HG03159 (cell line): Measurements from ENCODE around the gene ERGIC2.
"Not testable (repeated sequence)": the region's sequence is repeated elsewhere in the genome, so short reads cannot be mapped to it uniquely, and the experiment has no call there.

Experiments
- ATAC-seq: cut with Tn5 transposase; IDR thresholded peaks from one replicate; pipeline ENCODE4 v1.9.1; 2021; ENCODE audit warnings: mild to moderate bottlenecking, moderate library complexity; ENCODE audit not compliant: unreplicated experiment

Gene ERGIC2

DNA sequence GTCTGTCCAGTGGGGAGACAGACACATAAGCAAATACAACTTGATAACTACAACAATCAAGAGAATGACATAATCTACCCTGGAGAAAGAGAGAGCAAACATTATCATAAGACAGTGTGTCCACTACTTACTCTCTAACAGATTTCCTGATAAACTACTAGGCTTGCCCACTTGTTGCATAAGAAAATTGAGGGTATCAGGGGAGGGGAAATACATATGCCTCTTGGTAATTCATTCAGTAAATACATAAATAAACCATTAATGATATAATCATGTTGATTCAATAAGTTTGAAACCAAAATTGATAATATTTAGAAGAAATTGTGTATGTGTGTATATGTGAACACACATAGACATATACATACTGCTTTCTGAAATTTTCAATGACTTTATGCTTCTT, 76.6 kb downstream of the ERGIC2 start:
- ATAC-seq: no peak

DNA sequence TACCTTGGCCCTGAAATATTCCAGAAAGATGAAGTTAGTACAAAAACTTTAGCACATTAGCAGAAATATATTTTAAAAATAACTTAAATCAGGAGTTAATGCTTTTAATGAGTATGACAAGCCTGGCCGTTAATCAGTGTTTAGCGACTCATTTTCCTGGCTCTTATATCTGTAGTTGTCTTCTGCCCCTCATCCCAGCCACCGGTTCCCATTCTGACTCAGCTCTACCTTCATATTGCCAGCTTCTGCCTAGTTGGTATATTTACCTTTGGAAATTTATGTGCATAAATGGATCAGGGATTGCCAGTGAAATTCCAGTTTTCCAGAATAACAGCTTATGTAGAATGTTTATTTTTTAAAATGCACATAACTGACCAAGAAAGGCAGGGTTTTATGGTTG, 79.9 kb downstream of the ERGIC2 start:
- no peak for ATAC-seq

DNA sequence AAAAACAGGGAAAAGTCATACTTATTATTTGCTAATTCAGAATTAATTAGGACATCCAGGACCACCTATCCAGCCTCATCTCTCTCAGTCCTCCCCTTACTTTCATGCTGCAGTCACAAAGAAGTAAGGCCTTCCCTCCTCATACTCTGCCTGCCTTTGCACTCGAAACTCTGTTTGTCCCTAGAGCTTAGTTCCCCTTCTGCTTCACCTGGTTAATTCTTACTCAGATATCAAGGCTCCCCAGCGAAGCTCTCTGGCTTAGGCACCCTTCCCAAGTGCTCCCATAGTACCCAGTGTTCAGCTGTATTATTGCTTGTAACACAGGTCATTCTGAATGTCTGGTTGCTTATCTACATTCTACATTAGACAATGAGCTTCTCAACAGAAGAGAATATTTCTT, 81.3 kb downstream of the ERGIC2 start:
- ATAC-seq: peak; percentile 56

DNA sequence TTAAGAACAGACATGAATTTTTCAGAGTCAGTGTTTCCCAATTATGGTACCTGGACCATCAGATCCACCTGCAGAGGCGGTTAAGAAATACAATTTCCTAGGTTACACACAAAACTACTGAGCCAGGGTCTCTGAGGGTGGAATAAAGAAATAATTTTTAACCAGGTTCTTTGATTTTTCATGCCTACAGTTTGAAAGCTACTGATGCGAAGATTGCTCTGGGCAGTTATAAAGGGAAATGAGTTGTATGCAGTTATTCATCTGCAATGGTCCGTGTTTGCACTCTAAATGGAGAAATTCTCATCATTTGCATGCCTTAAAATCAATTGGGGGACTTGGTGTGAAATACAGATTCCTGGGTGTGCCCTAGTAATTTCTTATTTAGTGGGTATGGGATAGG, 89.7 kb downstream of the ERGIC2 start:
- ATAC-seq: no peak

DNA sequence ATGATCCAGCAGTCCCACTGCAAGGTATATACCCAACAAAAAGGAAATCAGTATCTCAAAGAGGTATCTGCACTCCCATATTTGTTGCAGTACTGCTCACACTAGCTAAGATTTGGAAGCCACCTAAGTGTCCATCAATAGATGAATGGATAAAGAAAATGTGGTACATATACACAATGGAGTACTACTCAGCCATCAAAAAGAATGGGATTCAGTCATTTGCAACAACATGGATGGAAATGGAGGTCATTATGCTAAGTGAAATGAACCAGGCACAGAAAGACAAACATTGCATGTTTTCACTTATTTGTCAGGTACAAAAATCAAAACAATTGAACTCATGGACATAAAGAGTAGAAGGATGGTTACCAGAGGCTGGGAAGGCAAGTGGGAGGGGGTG, 90.5 kb downstream of the ERGIC2 start:
- not testable (repeated sequence) for ATAC-seq

DNA sequence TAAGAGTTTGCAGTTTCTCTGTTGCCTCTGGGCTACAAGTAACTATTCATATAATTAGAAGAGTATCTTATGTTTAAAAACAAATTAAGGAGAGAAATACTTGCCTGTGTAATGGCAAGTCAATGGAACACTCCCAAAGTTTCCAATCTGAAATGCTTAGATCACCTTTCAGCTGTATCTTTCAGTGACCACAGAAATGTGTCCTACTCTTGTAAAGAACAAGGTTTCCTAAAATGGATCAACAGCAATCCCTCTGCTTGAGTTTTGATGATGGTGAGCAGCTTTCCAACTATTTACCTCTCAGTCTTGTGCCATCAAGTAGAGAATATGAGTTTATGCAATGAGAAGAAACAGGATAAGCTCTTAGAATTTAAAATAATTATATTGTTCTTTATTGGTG, 92.9 kb downstream of the ERGIC2 start:
- ATAC-seq: no peak

DNA sequence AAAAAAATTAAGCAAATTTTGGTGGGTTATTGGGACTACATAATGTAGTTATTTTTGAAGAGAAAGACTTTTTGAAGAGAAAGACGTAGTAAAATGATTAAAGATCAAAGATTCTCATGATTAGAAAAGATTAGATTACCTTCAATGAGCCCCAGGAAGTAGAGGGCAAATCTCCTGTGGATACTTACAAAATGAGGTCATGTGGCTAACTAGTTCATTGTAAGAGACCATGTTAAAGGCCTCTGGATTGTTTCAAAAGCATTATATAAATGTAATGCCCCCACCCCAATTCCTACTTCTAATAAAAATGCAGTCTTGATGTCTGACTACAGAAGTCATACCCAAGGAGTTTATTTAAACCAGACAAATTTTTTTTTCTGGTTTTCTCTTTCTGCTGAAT, 93.3 kb downstream of the ERGIC2 start:
- no peak for ATAC-seq
